SK-N-SH (cell line): ENCODE data around the gene ADD1. TPM values are rescaled to one million over a fixed set of nuclear protein-coding genes. Genes with fewer than 3 reads are reported as not detected.

Source experiments
- CTCF ChIA-PET: fragments of 300-600, 350-600 bp; formaldehyde crosslinking; extraction: SDS; loops from one replicate; lab custom pipeline; 2021; lab: Yijun Ruan, JAX
- POLR2A ChIA-PET: fragments of 350-600 bp; sonication (Branson Sonifier 250); formaldehyde crosslinking; extraction: SDS; loops from one replicate; lab custom pipeline; 2020; ENCODE audit warnings: antibody characterized with exemption, inconsistent platforms; lab: Yijun Ruan, JAX
- DNase-seq: peaks from one replicate; pipeline ENCODE4 v3.0.0; 2012
- H2AFZ ChIP-seq: fragments of 200-600 bp; sonication (generic); 2 replicates; pipeline ENCODE4 v1.8.1; 2016; ENCODE audit warnings: antibody characterized with exemption, mild to moderate bottlenecking, low read depth
- H3F3A ChIP-seq: fragments of 200-600 bp; sonication (generic); replicated peaks from 2 replicates; pipeline ENCODE3; 2016; ENCODE audit warnings: antibody characterized with exemption, mild to moderate bottlenecking; ENCODE audit not compliant: insufficient read depth
- H3K27ac ChIP-seq, 2 experiments: fragments of 200-500 bp in 1 of 2; fragments of 200-600 bp in 1 of 2; sonication (Bioruptor generic) in 1 of 2; sonication (generic), shearing (Covaris generic) in 1 of 2; 2 replicates each; pipeline versions ENCODE4 v1.5.1 to v1.6.1; 2014 to 2016; ENCODE audit warnings: low read depth in 2 of 2, inconsistent platforms in 1 of 2, low read length in 1 of 2, mild to moderate bottlenecking in 1 of 2, mixed read lengths in 1 of 2
- H3K27me3 ChIP-seq: fragments of 200-600 bp; sonication (generic), shearing (Covaris generic); 2 replicates; pipeline ENCODE4 v1.6.1; 2016; ENCODE audit warnings: mixed run types; ENCODE audit not compliant: insufficient read depth
- H3K36me3 ChIP-seq, 2 experiments: fragments of 200-500 bp in 1 of 2; fragments of 200-600 bp in 1 of 2; sonication (Bioruptor generic) in 1 of 2; sonication (generic) in 1 of 2; replicated peaks in 1 of 2; 2 replicates each; pipeline versions ENCODE3 to v1.5.1; 2014 to 2016; ENCODE audit warnings: low read length in 1 of 2, mild to moderate bottlenecking in 1 of 2; ENCODE audit not compliant: insufficient read depth in 2 of 2, control insufficient read depth in 1 of 2
- H3K4me1 ChIP-seq, 2 experiments: fragments of 200-500 bp in 1 of 2; fragments of 200-600 bp in 1 of 2; sonication (Bioruptor generic) in 1 of 2; sonication (generic), shearing (Covaris generic) in 1 of 2; 2 replicates each; pipeline versions ENCODE4 v1.5.1 to v1.6.1; 2014 to 2016; ENCODE audit warnings: low read depth in 1 of 2, low read length in 1 of 2, mixed run types in 1 of 2; ENCODE audit not compliant: insufficient read depth in 2 of 2, control insufficient read depth in 1 of 2
- H3K4me2 ChIP-seq: fragments of 200-600 bp; sonication (generic), shearing (Covaris generic); 2 replicates; pipeline ENCODE4 v1.6.1; 2017; ENCODE audit warnings: mixed run types
- H3K4me3 ChIP-seq, 2 experiments: fragments of 200-500 bp in 1 of 2; fragments of 200-600 bp in 1 of 2; sonication (Bioruptor generic) in 1 of 2; sonication (generic), shearing (Covaris generic) in 1 of 2; 2 replicates each; pipeline versions ENCODE4 v1.5.1 to v1.8.1; 2014 to 2016; ENCODE audit warnings: low read depth in 2 of 2, inconsistent platforms in 1 of 2, low read length in 1 of 2, mild to moderate bottlenecking in 1 of 2, mixed read lengths in 1 of 2, moderate library complexity in 1 of 2
- H3K79me2 ChIP-seq: fragments of 200-600 bp; sonication (generic); 2 replicates; pipeline ENCODE4 v1.8.1; 2017; ENCODE audit warnings: mild to moderate bottlenecking; ENCODE audit not compliant: insufficient read depth
- H3K9ac ChIP-seq: fragments of 200-600 bp; sonication (generic); 2 replicates; pipeline ENCODE4 v1.6.1; 2017; ENCODE audit warnings: mixed run types
- H3K9me2 ChIP-seq: fragments of 200-600 bp; sonication (generic); 2 replicates; pipeline ENCODE4 v1.6.1; 2017; ENCODE audit warnings: mixed run types
- H3K9me3 ChIP-seq: fragments of 200-600 bp; sonication (generic); 2 replicates; pipeline ENCODE4 v1.6.1; 2017; ENCODE audit warnings: mixed run types, mild to moderate bottlenecking, moderate library complexity
- H4K20me1 ChIP-seq: fragments of 200-600 bp; sonication (generic); 2 replicates; pipeline ENCODE4 v1.6.1; 2017; ENCODE audit warnings: mild to moderate bottlenecking, mixed run types; ENCODE audit not compliant: insufficient read depth
- CHD2 ChIP-seq: fragments of 150-350 bp; IDR thresholded peaks from 2 replicates; pipeline ENCODE4 v1.6.1; 2018; ENCODE audit warnings: low read length; ENCODE audit not compliant: partially characterized antibody
- ELF1 ChIP-seq: IDR thresholded peaks from 2 replicates; pipeline ENCODE4 v1.4.0; 2012
- EP300 ChIP-seq, 2 experiments: IDR thresholded peaks; 2 replicates each; pipeline versions ENCODE4 v1.4.0 to v1.6.1; 2012; ENCODE audit warnings: borderline replicate concordance in 1 of 2, low read depth in 1 of 2, low read length in 1 of 2
- FOSL2 ChIP-seq: IDR thresholded peaks from 2 replicates; pipeline ENCODE4 v1.4.0; 2012; ENCODE audit warnings: low read depth, mild to moderate bottlenecking, moderate library complexity, borderline replicate concordance
- FOXJ3 ChIP-seq: sonication (generic); formaldehyde crosslinking; IDR thresholded peaks from 2 replicates; pipeline ENCODE4 v1.5.1; 2020; ENCODE audit warnings: mild to moderate bottlenecking, missing genetic modification reagents
- FOXM1 ChIP-seq: IDR thresholded peaks from 2 replicates; pipeline ENCODE4 v1.4.0; 2012; ENCODE audit warnings: low read depth, mild to moderate bottlenecking
- GABPA ChIP-seq: IDR thresholded peaks from 2 replicates; pipeline ENCODE4 v1.4.0; 2012; ENCODE audit warnings: low read depth, mild to moderate bottlenecking
- GATA2 ChIP-seq: sonication (generic); formaldehyde crosslinking; IDR thresholded peaks from 2 replicates; pipeline ENCODE4 v1.5.0; 2020; ENCODE audit warnings: mild to moderate bottlenecking, missing genetic modification reagents
- JUND ChIP-seq: IDR thresholded peaks from 2 replicates; pipeline ENCODE4 v1.4.0; 2012
- MXI1 ChIP-seq: IDR thresholded peaks from 2 replicates; pipeline ENCODE4 v1.6.1; 2012; ENCODE audit warnings: mild to moderate bottlenecking, low read depth, low read length, improper control_type of control experiment
- NRF1 ChIP-seq: IDR thresholded peaks from 2 replicates; pipeline ENCODE4 v1.6.1; 2012; ENCODE audit warnings: low read depth, mild to moderate bottlenecking, low read length
- PBX3 ChIP-seq: IDR thresholded peaks from 2 replicates; pipeline ENCODE4; 2012
- RAD21 ChIP-seq: IDR thresholded peaks from 2 replicates; pipeline ENCODE4 v1.6.1; 2012; ENCODE audit warnings: mild to moderate bottlenecking, low read length
- RCOR1 ChIP-seq: fragments of 150-350 bp; IDR thresholded peaks from 2 replicates; pipeline ENCODE4 v1.6.1; 2017; ENCODE audit warnings: antibody characterized with exemption, low read length
- SIN3A ChIP-seq: IDR thresholded peaks from 2 replicates; pipeline ENCODE4 v1.6.1; 2012; ENCODE audit warnings: low read depth, mild to moderate bottlenecking, low read length, moderate library complexity, borderline replicate concordance
- SMC3 ChIP-seq: IDR thresholded peaks from 2 replicates; pipeline ENCODE4 v1.6.1; 2012; ENCODE audit warnings: low read depth, low read length, improper control_type of control experiment
- TCF12 ChIP-seq: IDR thresholded peaks from 2 replicates; pipeline ENCODE4 v1.4.0; 2012
- YY1 ChIP-seq: IDR thresholded peaks from 2 replicates; pipeline ENCODE4 v1.4.0; 2012; ENCODE audit warnings: low read depth, mild to moderate bottlenecking
- WGBS: methylation state at CpG from one replicate; pipeline ENCODE4 v1.1.6; 2017; ENCODE audit warnings: low lambda C conversion rate; 5-methylcytosine and 5-hydroxymethylcytosine counted together
- polyA plus RNA-seq, 3 experiments: library from polyadenylated mRNA; depleted of rRNA; stranded (reverse); fragments of >200 nt; gene quantifications; 2 replicates each; pipeline ENCODE4 v1.2.3, GENCODE V29; 2012
- TF ChIP-seq, protein P1 (sequence below): IDR thresholded peaks from 2 replicates; pipeline ENCODE4 v1.4.0; 2012; ENCODE audit warnings: low read depth, borderline replicate concordance
- TF ChIP-seq, protein P2 (sequence below): IDR thresholded peaks from 2 replicates; pipeline ENCODE4 v1.4.0; 2012; ENCODE audit warnings: low read depth
- TF ChIP-seq, protein P3 (sequence below): IDR thresholded peaks from 2 replicates; pipeline ENCODE4 v1.4.0; 2012; ENCODE audit warnings: low read depth, borderline replicate concordance
- TF ChIP-seq, protein P4 (sequence below): fragments of 150-350 bp; IDR thresholded peaks from 2 replicates; pipeline ENCODE4 v1.6.1; 2016; ENCODE audit warnings: mild to moderate bottlenecking, low read depth, low read length

Gene ADD1
- polyA plus RNA-seq, 1 of the 3 experiments (the other 2 are of a cell fraction), result 155 TPM

- H3K9me3 ChIP-seq, result no peaks in the 10 kb centered on the region
- peaks cover 7% of the 10 kb centered on the region; the same call in 1 of the 2 replicates for H3K79me2 ChIP-seq
- H3K27ac ChIP-seq, result peak overlapping the region; percentile 22 to 98; a peak in 3 of 4 replicates
- peaks cover 4% of the 10 kb centered on the region for H3F3A ChIP-seq
- no peaks in the 10 kb centered on the region for H3K9me2 ChIP-seq
- peak overlapping the region; percentile 41; the same call in 1 of the 2 replicates for H3K4me2 ChIP-seq
- WGBS, result 80% methylated on average over 9 of the region's 29 CpGs
- no peak overlapping the region for H3K4me3 ChIP-seq
- no peaks in the 10 kb centered on the region for H4K20me1 ChIP-seq
- H3K4me1 ChIP-seq, result peaks cover 30 to 79% of the 10 kb centered on the region in 2 experiments; a peak in 3 of 4 replicates
- H3K27me3 ChIP-seq, result no peaks in the 10 kb centered on the region
- H2AFZ ChIP-seq, result no peak overlapping the region
- no peak overlapping the region for H3K9ac ChIP-seq
- ChIA-PET POLR2A (interaction anchor here (0.7 to 1.6 kb wide), 7 partner anchors 8 to 263 kb away, joined by 3 to 7 read pairs (median 4); partner anchors contain the start of genes ADD1, FAM193A, GRK4 and NOP14), CTCF (interaction anchor here (1.1 to 1.9 kb wide), 6 partner anchors 20 to 177 kb away, joined by 3 to 11 read pairs (median 4); no protein-coding TSS in a partner anchor)
- no peak for TF ChIP-seq SIN3A
- peak; percentile 17; the same call in 1 of the 2 replicates for TF ChIP-seq MXI1
- TF ChIP-seq, protein P1, sequence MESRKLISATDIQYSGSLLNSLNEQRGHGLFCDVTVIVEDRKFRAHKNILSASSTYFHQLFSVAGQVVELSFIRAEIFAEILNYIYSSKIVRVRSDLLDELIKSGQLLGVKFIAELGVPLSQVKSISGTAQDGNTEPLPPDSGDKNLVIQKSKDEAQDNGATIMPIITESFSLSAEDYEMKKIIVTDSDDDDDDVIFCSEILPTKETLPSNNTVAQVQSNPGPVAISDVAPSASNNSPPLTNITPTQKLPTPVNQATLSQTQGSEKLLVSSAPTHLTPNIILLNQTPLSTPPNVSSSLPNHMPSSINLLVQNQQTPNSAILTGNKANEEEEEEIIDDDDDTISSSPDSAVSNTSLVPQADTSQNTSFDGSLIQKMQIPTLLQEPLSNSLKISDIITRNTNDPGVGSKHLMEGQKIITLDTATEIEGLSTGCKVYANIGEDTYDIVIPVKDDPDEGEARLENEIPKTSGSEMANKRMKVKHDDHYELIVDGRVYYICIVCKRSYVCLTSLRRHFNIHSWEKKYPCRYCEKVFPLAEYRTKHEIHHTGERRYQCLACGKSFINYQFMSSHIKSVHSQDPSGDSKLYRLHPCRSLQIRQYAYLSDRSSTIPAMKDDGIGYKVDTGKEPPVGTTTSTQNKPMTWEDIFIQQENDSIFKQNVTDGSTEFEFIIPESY, result no peak
- no peak for TF ChIP-seq FOXM1
- no peak for TF ChIP-seq ELF1
- no peak for TF ChIP-seq GABPA
- peak; percentile 98 for TF ChIP-seq GATA2 (CRISPR knock-in tag)
- TF ChIP-seq, protein P2, sequence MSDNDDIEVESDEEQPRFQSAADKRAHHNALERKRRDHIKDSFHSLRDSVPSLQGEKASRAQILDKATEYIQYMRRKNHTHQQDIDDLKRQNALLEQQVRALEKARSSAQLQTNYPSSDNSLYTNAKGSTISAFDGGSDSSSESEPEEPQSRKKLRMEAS, result no peak
- TF ChIP-seq NRF1, result no peak
- TF ChIP-seq EP300 (IDR thresholded peaks at IDR 0.05; ENCODE audit: borderline replicate concordance in 1 of 2, low read depth in 1 of 2, low read length in 1 of 2), result peak in 1 of 2 experiments; percentile 67; a peak in 2 of 4 replicates
- no peak for TF ChIP-seq RAD21
- TF ChIP-seq RCOR1, result 0 out of 2 replicates have a peak, but pooled peaks have one; percentile 74
- no peak for TF ChIP-seq YY1
- TF ChIP-seq TCF12, result peak; percentile 22; the same call in 1 of the 2 replicates
- no peak for TF ChIP-seq PBX3
- no peak for TF ChIP-seq SMC3
- no peak for TF ChIP-seq FOSL2
- no peak for TF ChIP-seq JUND
- TF ChIP-seq, protein P3, sequence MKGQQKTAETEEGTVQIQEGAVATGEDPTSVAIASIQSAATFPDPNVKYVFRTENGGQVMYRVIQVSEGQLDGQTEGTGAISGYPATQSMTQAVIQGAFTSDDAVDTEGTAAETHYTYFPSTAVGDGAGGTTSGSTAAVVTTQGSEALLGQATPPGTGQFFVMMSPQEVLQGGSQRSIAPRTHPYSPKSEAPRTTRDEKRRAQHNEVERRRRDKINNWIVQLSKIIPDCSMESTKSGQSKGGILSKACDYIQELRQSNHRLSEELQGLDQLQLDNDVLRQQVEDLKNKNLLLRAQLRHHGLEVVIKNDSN, result no peak
- TF ChIP-seq CHD2, result peak; percentile 42
- peak; percentile 88 for TF ChIP-seq FOXJ3 (CRISPR knock-in tag)
- TF ChIP-seq, protein P4, sequence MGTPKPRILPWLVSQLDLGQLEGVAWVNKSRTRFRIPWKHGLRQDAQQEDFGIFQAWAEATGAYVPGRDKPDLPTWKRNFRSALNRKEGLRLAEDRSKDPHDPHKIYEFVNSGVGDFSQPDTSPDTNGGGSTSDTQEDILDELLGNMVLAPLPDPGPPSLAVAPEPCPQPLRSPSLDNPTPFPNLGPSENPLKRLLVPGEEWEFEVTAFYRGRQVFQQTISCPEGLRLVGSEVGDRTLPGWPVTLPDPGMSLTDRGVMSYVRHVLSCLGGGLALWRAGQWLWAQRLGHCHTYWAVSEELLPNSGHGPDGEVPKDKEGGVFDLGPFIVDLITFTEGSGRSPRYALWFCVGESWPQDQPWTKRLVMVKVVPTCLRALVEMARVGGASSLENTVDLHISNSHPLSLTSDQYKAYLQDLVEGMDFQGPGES, result no peak
- peak; percentile 92 for DNase-seq
- no peaks in the 10 kb centered on the region for H3K36me3 ChIP-seq
These were observed 45.0 kb upstream of the ADD1 start for GRCh38 chr4:2798399-2799223.
